GM18907 (cell line): ENCODE data around the gene NDST1.
"Not testable (repeated sequence)": the region's sequence is repeated elsewhere in the genome, so short reads cannot be mapped to it uniquely, and the experiment has no call there.

ENCODE experiments used
- ATAC-seq: cut with Tn5 transposase; IDR thresholded peaks from one replicate; pipeline ENCODE4 v1.9.1; 2021; ENCODE audit warnings: mild to moderate bottlenecking, moderate library complexity; ENCODE audit not compliant: unreplicated experiment

NDST1 gene

DNA sequence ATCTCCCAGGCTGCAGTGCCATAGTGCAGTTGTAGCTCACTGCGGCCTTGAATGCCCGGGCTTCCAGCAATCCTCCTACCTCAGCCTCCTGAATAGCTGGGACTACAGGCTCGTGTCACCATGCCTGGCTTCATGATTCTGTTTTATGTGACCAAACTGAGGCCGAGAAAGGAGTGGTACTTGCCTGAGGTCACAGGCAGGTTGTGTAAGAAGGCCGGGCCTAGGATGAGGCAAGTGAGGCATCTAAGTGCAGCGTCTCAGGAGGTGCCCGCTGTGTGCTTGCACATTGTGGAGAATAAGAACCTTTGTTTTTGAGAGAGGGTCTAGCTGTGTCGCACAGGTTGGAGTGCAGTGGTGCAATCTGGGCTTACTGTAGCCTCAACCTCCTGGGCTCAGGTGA is 2.1 kb upstream of the NDST1 start:
- no peak for ATAC-seq

DNA sequence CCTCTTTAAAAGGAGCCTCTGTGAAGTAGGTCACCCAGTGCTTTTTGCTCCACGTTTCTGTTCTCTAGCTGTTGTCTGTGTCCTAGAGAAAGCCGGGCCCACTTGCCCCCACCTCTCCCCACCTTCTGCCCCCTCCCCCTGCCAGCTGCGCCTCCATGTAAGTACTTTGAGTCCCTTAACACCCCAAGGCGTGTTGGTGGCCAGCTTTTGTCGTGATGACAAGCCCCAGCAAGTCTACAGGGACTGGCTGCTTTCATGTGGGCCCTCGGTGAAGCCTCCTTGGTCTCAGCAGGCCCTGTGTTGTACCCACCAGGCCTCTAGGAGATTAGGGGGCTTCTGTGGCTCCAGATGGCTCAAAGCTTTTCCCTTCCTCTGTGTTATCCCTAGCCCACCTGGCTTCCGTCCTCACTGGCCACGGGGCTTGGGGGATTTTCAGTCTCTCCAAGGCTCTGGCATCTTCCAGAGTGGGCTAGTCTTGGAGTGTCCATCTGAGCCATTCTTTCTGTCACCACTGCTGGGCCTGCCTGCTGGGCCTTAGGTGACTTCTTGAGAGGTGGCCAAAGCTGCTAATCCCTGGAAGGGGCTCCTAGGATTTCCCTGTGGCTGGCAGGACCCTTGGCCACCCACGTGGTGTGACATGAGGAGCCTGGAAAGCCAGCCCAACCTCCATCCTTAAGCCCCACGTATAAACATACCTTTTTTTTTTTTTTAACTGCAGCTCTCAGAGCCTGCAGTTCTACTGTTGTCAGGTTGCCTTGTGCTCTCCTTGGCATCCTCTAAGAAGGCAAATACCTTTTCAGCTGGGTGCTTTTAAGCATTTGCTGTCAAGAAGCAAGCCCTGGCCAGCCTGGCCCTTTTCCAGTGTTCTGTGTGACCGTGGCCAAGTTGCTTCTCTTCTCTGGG is 1.1 kb upstream of the NDST1 start:
- ATAC-seq = no peak

DNA sequence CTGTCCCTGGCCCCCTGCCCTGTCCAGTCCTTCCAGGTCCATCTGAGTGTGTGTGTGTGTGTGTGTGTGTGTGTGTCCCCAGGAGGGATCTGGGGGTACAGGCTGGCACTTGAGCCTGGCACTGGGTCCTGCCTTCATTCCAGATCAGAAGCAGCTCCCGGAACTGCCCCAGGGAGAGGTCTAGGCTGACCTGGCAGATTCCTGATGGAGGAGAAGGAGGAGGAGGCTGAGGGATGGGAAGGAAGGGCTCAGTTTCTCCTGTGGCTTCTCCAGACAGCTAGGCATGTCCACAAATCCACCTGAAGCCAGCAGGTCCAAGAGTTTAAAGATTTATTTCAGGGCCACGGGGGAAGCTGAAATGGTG is 328 bp downstream of the NDST1 start:
- no peak for ATAC-seq

DNA sequence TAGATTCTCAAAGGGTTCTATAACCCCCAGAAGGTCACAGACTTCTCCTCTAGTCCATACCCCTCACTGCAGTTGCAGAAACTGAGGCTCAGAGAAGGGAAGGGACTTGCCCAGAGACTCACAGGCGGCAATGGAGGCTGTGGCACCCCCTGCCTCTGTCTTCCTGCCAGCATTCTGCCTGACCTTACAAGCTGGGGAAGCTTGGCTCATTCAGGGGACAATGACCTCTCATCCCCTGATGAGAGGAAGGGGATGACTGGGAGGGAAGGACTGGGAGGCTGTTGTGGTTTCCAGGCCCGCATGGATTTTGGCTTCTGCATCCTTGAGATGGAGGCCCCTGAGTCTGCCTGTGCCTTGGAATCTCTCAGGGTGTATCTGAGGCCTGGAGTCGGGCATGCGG is 897 bp downstream of the NDST1 start:
- ATAC-seq = no peak

DNA sequence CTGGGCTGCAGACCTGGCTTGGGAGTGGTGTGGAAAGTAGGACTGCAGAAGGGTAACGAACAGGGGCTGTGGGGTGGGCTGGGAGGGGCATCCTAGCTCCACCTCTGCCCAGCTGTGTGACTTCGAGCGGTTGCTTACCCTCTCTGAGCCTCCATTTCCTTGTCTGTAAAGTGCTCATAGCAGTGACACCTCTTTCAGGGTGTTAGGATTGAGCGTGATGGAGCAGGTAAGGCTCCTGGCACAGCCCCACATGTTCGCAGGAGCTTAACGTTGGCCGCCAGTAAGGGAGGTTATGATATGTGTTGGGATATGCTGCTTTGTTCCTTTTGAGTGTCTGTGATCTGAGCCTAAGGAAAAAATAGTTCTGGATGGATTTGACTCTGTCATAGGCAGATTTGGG is 2.1 kb downstream of the NDST1 start:
- no peak for ATAC-seq

DNA sequence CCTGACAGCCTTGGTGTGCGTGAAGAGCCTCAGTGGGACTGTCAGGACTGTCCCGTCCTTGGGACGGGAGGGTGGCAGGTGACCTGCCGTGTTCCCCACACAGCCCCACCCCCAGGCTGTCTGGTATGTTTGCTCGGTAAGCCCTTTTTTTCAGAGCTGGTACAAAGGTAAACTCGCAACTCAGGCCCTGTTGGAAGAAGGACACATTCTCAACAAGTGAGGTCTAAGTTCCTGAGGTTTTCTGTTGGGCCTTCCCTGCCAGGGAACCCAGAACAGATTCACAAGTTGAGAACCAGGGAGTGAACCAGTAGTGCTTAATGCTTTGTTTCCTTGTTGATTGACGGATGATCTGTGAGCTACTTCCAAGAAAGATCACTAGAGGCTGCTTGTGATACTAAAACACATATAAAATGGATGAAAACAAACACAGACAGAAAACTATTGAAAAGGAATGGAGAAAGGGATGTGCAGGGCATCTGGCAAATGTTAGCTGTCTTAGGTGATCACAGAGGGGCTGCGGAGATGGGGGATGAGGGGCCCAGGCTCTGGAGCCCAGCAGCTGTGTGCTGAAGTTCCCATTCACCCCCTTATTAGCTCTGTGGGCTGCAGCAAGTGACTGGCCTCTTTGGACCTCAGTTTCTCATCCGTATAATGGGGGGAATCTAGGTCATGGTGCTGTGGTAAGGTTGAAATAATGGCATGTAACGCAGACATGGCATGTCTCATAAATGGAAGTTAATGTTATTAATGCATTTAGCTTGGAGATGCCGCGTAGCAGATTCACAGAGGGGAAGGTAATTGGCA is 2.7 kb downstream of the NDST1 start:
- no peak for ATAC-seq

DNA sequence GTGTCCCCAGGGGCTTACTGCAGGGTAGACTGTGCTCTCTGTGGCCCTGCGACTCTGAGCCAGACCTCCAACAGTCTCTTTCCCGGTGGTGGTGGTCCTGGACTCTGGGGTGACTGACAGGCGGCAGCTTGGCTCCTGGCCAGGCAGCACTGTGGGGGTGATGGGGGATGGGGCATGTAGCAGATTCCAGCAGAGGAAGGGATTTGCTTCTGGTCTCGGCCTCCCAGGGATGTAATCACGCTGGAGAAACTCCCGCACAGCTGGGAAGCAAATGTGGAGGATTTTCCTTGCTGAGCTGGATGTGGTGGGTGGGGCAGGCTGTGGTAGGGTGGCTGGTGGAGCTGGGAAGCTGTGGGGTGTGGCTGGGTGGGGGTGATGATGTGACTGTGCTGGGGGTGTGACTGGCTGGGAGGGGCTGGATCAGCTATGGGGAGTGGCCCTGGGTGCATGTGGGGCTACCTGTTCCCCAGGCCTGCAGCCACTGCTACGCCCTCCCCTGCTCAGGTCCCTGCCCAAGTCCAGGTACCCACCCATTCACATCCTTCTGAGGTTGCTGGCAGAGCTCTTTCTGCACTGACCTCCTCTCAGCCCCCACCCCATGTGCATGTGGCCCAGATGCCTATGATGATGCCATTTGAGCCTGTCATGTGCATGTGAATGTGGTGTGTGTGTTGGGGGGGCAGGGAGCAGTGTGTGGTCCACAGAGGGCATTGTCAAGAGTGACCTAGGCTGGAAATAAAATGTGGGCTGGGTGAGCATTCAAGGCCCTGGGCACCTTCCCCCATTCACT is 3.8 kb downstream of the NDST1 start:
- no peak for ATAC-seq

DNA sequence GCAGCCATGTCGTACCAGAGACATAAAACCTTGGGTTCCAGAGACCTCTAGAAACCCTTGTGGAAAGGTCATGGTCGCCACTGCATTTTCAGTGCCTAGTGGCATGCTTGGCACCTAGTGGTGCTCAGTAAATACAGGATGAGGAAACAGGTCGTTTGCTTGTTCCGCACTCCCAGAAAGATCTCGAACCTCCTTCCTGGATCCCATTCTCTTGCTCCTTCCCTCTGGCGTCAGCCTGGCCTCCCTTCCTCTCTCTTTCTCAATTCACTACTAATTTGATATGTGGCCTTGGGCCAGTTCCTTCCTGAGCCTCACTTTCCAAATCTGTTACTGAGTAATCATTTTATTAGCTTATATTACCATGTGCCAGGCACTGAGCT is 4.4 kb downstream of the NDST1 start:
- no peak for ATAC-seq

DNA sequence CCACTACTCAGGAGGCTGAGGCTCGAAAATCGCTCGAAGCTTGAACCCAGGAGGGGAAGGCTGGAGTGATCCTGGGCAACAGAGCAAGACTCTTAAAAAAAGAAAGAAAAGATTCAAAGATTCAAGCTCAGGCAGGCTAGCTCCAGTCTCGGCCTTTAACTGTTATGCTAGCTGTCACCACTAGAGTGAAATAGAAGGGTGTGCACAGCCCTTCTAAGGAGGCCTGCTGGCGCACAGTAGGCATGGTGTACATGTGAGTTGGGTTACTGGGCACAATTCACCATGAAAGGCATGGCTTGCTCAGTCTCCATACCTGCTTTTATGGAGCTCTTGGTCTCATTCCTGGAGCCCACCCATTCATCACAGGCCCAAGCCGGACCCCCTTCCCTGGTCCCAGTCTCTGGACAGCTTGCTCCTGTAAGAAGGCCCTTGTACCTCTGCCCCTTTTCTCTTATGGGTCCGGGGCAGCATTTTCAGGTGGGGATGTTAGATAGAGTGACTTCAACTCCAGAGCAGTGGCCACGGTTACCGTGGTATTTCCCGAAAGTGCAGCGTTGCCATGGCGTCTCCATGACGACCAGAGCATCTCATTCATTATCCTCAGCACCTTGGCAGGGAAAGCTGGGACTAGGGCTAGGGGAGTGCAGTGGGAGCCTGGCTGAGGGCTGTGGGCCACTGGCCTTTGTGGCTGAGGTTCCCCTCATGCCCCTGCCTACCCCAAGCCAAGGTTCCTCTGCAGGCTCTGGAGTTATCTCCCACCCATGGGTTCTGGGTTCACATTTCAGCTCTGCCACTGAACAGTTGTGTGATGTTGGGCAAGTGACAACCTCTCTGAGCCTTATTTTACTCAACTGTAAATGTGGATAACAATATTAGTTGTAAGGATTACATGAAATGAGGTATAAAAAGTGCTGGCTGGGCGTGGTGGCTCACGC is 5.7 kb downstream of the NDST1 start:
- no peak for ATAC-seq

DNA sequence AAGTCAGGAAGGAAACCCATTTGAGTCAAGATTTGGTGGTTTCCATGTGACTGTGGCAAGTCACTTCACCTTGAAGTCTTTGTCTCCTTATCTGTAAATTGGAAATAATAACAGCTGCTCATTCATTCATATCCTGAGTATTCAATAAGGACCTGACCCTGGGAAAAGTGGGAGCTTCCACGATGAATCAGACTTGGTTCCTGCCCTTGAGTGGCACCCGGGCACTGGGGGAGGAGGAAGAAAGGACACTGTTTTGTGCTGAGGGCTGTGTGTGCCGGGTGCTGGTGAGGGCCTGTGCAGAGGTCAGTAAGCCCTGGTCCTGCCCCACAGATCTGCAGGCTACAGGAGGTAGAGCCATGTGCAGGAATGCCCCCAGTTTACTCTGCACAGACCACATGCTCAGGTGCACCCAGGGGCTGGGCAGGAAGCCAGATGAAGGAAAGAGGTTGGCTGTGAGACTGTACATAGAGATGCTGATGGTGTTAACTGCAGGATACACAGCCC is 6.8 kb downstream of the NDST1 start:
- no peak for ATAC-seq

DNA sequence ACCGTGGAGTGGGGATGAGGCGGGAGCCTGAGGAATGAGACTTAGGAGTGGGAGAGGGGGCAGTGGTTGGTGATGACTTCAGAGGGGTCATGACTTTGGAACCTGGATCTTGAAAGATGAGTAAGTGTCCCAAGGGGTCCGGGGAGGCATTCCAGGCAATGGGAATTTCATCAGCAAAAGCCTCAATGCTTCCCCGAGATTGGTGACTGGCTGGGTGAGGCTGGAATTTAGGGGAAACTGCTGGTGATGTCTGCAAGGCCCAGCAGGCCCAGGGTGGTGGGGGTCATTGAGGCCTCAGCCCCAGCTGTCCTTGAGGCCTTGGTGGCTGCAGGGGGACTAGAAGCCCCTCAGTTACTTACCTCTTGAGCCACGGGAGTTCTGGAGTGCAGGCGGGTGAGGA is 7.5 kb downstream of the NDST1 start:
- ATAC-seq = no peak

DNA sequence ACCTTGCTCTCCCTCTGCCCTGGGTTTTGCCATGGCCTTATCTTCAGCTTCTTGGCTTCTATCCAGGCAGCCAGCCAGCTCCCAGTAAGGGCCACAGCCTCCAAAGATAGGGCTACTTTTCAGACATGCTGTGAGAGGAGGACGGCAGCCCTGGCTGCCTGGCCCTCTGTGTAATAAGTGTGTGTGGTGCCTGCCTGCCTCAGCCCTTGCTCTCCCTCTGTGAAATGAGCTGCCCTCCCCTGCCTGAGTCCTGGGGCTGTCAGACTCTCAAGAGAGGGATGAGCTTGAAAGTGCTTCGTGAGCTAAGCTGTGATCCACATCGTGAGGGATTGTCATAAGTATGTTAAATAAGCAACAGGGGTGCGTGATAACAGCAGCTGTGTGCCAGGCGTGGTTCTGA is 8.1 kb downstream of the NDST1 start:
- ATAC-seq = no peak

DNA sequence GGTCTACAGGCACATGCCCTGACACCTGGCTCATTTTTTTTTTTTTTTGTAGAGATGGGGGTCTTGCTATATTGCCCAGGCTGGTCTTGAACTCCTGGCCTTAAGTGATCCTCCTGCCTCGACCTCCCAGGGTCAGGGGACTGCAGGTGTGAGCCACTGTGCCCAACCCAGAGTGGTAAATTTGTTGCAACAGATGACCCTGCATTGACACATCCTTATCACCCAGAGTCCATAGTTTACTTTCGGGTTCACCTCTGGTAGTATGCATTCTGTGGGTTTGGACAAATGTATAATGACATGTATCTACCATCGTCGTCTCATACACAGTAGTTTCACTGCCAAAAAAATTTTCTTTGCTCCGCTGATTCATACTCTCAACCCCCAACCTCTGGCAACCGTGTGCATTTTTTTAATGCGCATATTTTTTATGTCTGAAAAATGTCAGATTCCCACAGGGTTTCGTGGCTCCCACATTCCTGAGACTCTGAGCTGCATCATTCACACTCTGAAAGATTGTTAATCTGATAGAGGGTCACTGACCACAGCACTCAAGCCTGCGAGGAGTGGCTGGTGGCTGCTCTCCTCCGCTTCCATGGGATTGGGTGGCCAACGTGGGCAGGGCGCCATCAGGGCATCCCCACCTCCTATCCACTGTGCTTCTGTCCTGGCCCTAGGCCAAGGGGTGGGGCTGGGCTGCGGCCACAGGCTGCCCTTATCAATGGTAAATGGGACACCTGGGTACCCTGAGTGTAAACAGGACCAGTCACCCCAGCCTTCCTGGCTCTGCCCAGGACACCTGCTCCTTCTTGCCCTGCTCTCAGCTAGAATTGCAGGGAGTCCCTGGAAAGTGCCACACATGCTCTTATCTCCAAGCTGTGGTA is 9.6 kb downstream of the NDST1 start:
- ATAC-seq = no peak

DNA sequence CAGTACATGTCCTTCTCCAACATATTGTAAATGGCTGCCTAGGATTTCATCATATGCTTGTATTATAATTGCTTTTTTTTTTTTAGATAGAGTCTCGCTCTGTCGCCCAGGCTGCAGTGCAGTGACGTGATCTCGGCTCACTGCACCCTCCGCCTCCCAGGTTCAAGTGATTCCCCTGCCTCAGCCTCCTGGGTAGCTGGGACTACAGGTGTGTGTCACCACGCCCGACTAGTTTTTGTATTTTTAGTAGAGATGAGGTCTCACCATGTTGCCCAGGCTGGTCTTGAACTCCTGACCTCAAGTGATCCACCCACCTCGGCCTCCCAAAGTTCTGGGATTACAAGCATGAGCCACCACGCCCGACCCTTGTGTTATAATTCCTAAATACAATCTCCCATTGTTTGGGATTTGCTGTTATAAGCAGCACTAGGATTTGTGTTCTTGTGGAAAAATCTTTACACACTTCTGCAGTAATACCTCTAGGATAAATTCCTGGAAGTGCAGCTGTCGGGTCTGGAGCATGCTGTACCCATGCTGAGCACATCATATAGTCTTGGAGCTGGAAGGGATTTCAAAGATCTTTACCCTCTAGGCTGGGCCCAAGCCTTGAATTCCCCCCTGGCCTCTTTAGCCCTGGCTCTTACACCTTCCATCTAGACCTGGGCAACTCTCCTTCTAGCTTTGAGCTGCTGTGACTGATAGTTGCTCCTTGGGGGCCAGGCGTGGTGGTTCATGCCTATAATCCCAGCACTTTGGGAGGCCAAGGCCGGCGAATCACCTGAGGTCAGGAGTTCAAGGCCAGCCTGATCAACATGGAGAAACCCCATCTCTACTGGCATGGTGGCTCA is 11.0 kb downstream of the NDST1 start:
- not testable (repeated sequence) for ATAC-seq

DNA sequence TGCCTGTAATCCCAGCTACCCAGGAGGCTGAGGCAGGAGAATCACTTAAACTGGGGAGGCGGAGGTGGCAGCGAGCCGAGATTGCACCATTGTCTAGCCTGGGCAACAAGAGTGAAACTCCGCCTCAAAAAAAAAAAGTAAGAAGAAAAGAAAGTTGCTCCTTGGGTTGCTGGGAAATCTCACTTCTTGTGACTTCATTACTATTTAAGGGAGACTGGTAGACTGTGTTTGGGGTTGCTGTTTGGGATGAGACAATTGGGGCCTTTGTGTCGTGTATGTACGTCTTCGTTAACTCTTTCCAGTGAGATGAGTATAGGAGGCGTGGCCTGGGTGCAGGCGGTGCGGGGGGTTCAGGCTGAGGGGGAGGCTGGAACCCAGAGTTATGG is 11.6 kb downstream of the NDST1 start:
- ATAC-seq = no peak

DNA sequence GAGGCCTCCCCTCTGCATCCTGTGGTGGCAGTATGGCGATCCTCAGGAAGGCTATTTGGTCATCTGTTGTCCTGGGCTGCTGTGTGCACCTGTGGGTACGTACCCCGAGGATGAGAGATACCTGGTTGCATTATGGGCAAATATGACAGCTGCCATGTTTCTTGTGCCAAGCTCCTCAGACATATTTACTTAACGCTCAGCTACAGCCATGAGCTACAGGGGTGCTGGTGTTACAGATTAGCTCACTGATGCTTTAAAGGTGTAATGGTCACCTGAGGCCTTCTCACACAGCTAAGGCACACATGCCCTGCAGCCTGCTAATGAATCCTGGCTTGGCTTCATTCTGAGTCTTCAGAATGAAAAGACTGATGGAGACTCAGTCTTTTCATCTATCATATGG is 12.0 kb downstream of the NDST1 start:
- no peak for ATAC-seq

DNA sequence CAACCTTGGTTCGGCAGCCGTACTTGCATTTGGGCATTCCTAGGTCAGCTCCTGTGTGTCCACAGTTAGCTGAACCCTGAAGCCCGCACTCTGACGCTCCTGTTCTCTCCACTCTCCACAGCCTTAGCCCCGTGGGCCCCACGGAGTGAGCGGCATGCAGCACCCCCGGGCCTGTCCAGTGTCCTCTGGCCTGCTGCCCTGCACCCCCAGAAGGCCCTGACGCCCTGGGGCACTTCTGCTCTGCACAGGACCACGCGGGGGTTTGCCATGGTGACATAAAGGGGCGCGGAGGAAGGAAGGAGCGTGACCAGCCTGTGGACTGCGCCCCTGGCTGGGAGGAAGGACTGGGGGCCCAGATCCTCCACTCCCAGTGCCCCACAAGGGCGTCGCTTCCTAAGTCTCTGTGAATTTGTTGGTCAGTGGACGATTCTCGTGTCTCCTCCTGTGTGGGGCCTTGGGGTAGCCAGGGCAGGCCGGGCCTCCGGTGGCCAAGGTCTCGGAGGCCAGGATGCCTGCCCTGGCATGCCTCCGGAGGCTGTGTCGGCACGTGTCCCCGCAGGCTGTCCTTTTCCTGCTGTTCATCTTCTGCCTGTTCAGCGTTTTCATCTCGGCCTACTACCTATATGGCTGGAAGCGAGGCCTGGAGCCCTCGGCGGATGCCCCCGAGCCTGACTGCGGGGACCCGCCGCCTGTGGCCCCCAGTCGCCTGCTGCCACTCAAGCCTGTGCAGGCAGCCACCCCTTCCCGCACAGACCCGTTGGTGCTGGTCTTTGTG is 13.0 kb downstream of the NDST1 start:
- no peak for ATAC-seq

DNA sequence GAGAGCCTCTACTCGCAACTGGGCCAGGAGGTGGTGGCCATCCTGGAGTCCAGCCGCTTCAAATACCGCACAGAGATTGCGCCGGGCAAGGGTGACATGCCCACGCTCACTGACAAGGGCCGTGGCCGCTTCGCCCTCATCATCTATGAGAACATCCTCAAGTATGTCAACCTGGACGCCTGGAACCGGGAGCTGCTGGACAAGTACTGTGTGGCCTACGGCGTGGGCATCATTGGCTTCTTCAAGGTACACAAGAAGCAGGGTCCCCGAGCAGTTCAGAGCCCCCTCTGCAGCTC is 13.5 kb downstream of the NDST1 start:
- no peak for ATAC-seq
